Gastroesophageal sphincter (tissue), 3 donors: Measurements from ENCODE around the gene NXPH1.

Source experiments
- CTCF ChIP-seq, 4 experiments: fragments of 200-600 bp in 2 of 4; fragments of 450-650 bp in 2 of 4; sonication (generic) in 1 of 4; IDR thresholded peaks; one replicate each; pipeline ENCODE4 v1.5.1; 2017 to 2019; ENCODE audit warnings: antibody characterized with exemption in 4 of 4, mild to moderate bottlenecking in 2 of 4, moderate library complexity in 2 of 4
- POLR2A ChIP-seq, 2 donors: fragments of 450-650 bp; IDR thresholded peaks; one replicate each; pipeline ENCODE4 v1.6.1; 2017; ENCODE audit warnings: antibody characterized with exemption in 2 of 2, mild to moderate bottlenecking in 2 of 2, moderate library complexity in 1 of 2

GRCh38 chr7:8618441-8619070 lies 185.1 kb downstream of the NXPH1 start:
- no peak for TF ChIP-seq CTCF (IDR thresholded peaks at IDR 0.05)
- TF ChIP-seq POLR2A (IDR thresholded peaks at IDR 0.05), result no peak
